Activated CD4-positive, alpha-beta T cell treated with anti-CD3 and anti-CD28 coated beads, Interleukin-2, amount 10 ng/mL, durations not matched to agents 7 days and 5 days (primary cell): ENCODE results near the gene PITPNC1. TPM values are rescaled to one million over a fixed set of nuclear protein-coding genes. Genes with fewer than 3 reads are reported as not detected.
"Not testable (repeated sequence)": the region's sequence is repeated elsewhere in the genome, so short reads cannot be mapped to it uniquely, and the experiment has no call there.

ENCODE experiments used
- CTCF ChIA-PET: fragments of 350-600 bp; sonication (Branson Sonifier 250); formaldehyde crosslinking; loops from one replicate; lab custom pipeline; 2021; ENCODE audit warnings: antibody characterized with exemption; lab: Charles Lee
- POLR2A ChIA-PET: fragments of 350-600 bp; sonication (Branson Sonifier 250); formaldehyde crosslinking; loops from one replicate; lab custom pipeline; 2021; ENCODE audit warnings: antibody characterized with exemption; lab: Charles Lee
- DNase-seq: peaks from one replicate; pipeline ENCODE4 v3.0.0-alpha.2; 2020
- H3K27ac Mint-ChIP-seq: one replicate; pipeline ENCODE4 v1.8.0; 2021; ENCODE audit warnings: mild to moderate bottlenecking, moderate library complexity, mixed read lengths
- H3K27me3 Mint-ChIP-seq: one replicate; pipeline ENCODE4 v1.8.0; 2021; ENCODE audit warnings: mixed read lengths
- H3K36me3 Mint-ChIP-seq: one replicate; pipeline ENCODE4 v1.8.0; 2021; ENCODE audit warnings: low read depth, mixed read lengths
- H3K4me1 Mint-ChIP-seq: one replicate; pipeline ENCODE4 v1.8.0; 2021; ENCODE audit warnings: mixed read lengths
- H3K4me3 Mint-ChIP-seq: one replicate; pipeline ENCODE4 v1.8.0; 2021; ENCODE audit warnings: mild to moderate bottlenecking, moderate library complexity, mixed read lengths
- H3K9me3 Mint-ChIP-seq: one replicate; pipeline ENCODE4 v1.8.0; 2021; ENCODE audit warnings: mixed read lengths
- total RNA-seq, 2 experiments: library from RNA; stranded (reverse); gene quantifications; one replicate each; pipeline ENCODE4 v1.2.3, GENCODE V29; 2021

The PITPNC1 gene
- total RNA-seq, 2 experiments from 2014 or later: 57.0 to 67.1 TPM

- Mint-ChIP-seq H3K27me3 (no peaks in the 10 kb centered on the region), H3K36me3 (peaks cover 9% of the 10 kb centered on the region), H3K27ac (no peak overlapping the region), H3K9me3 (no peaks in the 10 kb centered on the region), H3K4me1 (no peaks in the 10 kb centered on the region), H3K4me3 (no peak overlapping the region)
- ChIA-PET CTCF (interaction anchor here (0.6 to 1.1 kb wide), 2 partner anchors 28 to 254 kb away, joined by 3 to 4 read pairs; no protein-coding TSS in a partner anchor), POLR2A (no interaction called here)
- peak; percentile 7 for DNase-seq
These were observed 251.5 kb downstream of the PITPNC1 start for GRCh38 chr17:67628580-67629013.

GRCh38 chr17:67629971-67630320, 252.9 kb downstream of the PITPNC1 start:
- Mint-ChIP-seq H3K36me3 (peaks cover 14% of the 10 kb centered on the region), H3K27ac (no peak overlapping the region), H3K9me3 (no peaks in the 10 kb centered on the region), H3K27me3 (no peaks in the 10 kb centered on the region), H3K4me1 (no peaks in the 10 kb centered on the region), H3K4me3 (no peak overlapping the region)
- ChIA-PET POLR2A (no interaction called here), CTCF (interaction anchor here (0.6 to 1.1 kb wide), 3 partner anchors 52 to 255 kb away, joined by 3 read pairs; no protein-coding TSS in a partner anchor)
- DNase-seq: no peak

DNA sequence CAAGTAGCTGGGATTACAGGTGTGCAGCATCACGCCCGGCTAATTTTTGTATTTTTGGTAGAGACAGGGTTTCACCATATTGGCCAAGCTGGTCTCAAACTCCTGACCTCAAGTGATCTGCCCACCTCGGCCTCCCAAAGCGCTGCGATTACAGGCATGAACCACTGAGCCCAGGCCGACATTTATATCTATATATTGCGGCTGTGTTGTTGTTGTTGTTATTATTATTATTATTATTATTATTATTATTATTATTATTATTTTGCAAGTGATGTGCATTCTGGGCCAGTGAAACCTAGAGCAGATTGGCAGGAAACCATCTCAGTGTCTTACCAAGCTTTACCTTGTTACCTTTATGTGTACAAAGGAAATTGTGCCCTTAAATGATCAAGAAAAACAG, 253.8 kb downstream of the PITPNC1 start:
- CTCF ChIA-PET, DNase-seq, H3K4me1 Mint-ChIP-seq, POLR2A ChIA-PET, H3K4me3 Mint-ChIP-seq, H3K27me3 Mint-ChIP-seq, H3K9me3 Mint-ChIP-seq, H3K27ac Mint-ChIP-seq: not testable (repeated sequence)
- peaks cover 14% of the 10 kb centered on the region for H3K36me3 Mint-ChIP-seq

DNA sequence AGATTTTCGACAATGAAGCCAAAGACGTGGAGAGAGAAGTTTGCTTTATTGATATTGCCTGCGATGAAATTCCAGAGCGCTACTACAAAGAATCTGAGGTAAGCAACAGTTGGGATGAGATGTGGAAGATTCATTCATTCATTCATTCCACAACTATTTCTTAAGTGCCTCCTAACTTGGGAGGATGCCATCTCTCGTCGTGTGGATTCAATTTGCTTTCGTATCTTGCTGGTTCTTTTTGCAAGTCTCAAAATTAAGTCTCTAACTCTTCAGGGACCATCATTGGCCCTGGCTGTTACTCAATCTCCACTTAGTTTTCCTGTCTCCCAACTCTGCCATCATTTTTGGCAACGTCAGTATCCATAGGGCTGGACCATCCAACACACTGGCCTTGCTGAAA, 255.1 kb downstream of the PITPNC1 start:
- no peaks in the 10 kb centered on the region for H3K27me3 Mint-ChIP-seq
- no peak overlapping the region for H3K27ac Mint-ChIP-seq
- no peak overlapping the region for H3K4me3 Mint-ChIP-seq
- ChIA-PET POLR2A (no interaction called here), CTCF (no interaction called here)
- no peak for DNase-seq
- H3K36me3 Mint-ChIP-seq: peaks cover 14% of the 10 kb centered on the region
- H3K9me3 Mint-ChIP-seq: no peaks in the 10 kb centered on the region
- H3K4me1 Mint-ChIP-seq: no peaks in the 10 kb centered on the region

GRCh38 chr17:67633751-67634211, 256.7 kb downstream of the PITPNC1 start:
- POLR2A ChIA-PET: no interaction called here
- Mint-ChIP-seq H3K27me3 (no peaks in the 10 kb centered on the region), H3K36me3 (peaks cover 17% of the 10 kb centered on the region), H3K4me1 (no peaks in the 10 kb centered on the region), H3K9me3 (no peaks in the 10 kb centered on the region), H3K27ac (no peak overlapping the region), H3K4me3 (no peak overlapping the region)
- CTCF ChIA-PET: no interaction called here
- DNase-seq: no peak

DNA sequence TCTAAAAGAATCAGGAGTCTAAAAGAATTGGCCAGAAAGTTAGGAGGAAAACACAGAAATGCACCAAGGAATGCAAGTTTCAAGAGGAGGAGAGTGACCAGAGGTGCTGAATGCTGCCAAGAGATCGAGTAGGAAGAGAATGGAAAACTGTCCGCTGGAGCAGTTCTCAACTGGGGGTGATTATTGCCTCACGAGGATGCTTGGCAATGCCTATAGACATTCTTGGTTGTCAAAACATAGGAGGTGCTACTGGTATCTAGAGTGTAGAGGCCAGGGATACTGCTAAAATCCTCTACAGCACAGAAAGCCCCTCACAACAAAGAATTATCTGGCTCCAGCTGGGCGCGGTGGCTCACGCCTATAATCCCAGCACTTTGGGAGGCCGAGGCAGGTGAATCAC, 258.6 kb downstream of the PITPNC1 start:
- Mint-ChIP-seq H3K36me3 (peaks cover 17% of the 10 kb centered on the region), H3K9me3 (no peaks in the 10 kb centered on the region), H3K4me1 (no peaks in the 10 kb centered on the region), H3K27ac (no peak overlapping the region), H3K4me3 (no peak overlapping the region), H3K27me3 (no peaks in the 10 kb centered on the region)
- POLR2A ChIA-PET: no interaction called here
- DNase-seq: no peak
- CTCF ChIA-PET: interaction anchor here (0.5 kb wide), 1 partner anchor 8 kb away, joined by 5 read pairs; no protein-coding TSS in a partner anchor

GRCh38 chr17:67636312-67636711, 259.2 kb downstream of the PITPNC1 start:
- POLR2A ChIA-PET: no interaction called here
- H3K36me3 Mint-ChIP-seq: peaks cover 17% of the 10 kb centered on the region
- H3K4me1 Mint-ChIP-seq: no peaks in the 10 kb centered on the region
- no peak for DNase-seq
- H3K4me3 Mint-ChIP-seq: no peak overlapping the region
- no peaks in the 10 kb centered on the region for H3K9me3 Mint-ChIP-seq
- no peaks in the 10 kb centered on the region for H3K27me3 Mint-ChIP-seq
- CTCF ChIA-PET: interaction anchor here (0.5 kb wide), 1 partner anchor 828 kb away, joined by 4 read pairs; no protein-coding TSS in a partner anchor
- H3K27ac Mint-ChIP-seq: no peak overlapping the region

- H3K9me3 Mint-ChIP-seq: no peaks in the 10 kb centered on the region
- CTCF ChIA-PET: interaction anchor here (0.5 kb wide), 1 partner anchor 828 kb away, joined by 4 read pairs; no protein-coding TSS in a partner anchor
- POLR2A ChIA-PET: no interaction called here
- no peak overlapping the region for H3K4me3 Mint-ChIP-seq
- no peaks in the 10 kb centered on the region for H3K4me1 Mint-ChIP-seq
- H3K27me3 Mint-ChIP-seq: no peaks in the 10 kb centered on the region
- H3K36me3 Mint-ChIP-seq: peaks cover 14% of the 10 kb centered on the region
- no peak overlapping the region for H3K27ac Mint-ChIP-seq
- no peak for DNase-seq
These were observed 259.9 kb downstream of the PITPNC1 start for GRCh38 chr17:67636834-67637520.

DNA sequence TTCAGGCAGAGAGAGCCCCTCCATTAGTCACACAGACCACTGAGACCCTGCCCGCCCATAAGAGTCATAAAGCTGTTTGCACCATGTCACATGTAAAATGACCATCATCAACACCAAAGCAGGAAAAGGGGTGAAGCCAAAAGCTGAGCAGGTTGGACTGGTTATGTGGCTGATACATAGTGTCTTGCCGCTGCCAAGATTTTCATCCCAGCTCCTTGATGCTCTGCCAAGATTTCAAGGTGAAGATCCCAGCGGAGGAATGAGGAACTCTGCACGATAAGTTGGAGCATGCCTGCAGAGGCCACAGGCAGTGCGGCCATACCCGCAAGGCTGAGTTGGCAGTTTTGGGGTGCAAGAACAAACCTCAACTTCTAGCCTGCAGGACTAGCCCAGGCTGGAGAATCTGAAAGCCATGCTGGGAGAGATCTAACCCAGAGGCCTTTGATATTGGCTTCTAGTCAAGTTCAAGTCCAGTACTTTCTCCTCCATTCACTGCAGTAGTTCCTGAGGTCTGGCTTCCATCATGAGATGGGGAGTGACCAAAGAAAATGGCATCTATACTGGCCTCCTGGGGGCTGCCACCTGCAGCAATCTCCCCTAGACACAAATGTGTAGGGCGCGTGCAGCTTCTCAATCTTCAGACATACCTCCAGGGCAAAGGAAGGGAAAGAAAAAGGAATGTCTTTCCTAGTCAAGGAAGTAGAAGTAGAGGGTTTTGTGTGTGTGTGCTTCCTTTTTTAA, 261.0 kb downstream of the PITPNC1 start:
- peaks cover 9% of the 10 kb centered on the region for H3K36me3 Mint-ChIP-seq
- no peaks in the 10 kb centered on the region for H3K27me3 Mint-ChIP-seq
- no peak overlapping the region for H3K27ac Mint-ChIP-seq
- POLR2A ChIA-PET: no interaction called here
- H3K4me1 Mint-ChIP-seq: no peaks in the 10 kb centered on the region
- DNase-seq: no peak
- H3K4me3 Mint-ChIP-seq: no peak overlapping the region
- H3K9me3 Mint-ChIP-seq: no peaks in the 10 kb centered on the region
- CTCF ChIA-PET: interaction anchor here (0.5 kb wide), 1 partner anchor 114 kb away, joined by 3 read pairs; no protein-coding TSS in a partner anchor

GRCh38 chr17:67638871-67639270, 261.8 kb downstream of the PITPNC1 start:
- Mint-ChIP-seq H3K9me3 (no peaks in the 10 kb centered on the region), H3K27me3 (no peaks in the 10 kb centered on the region), H3K4me3 (no peak overlapping the region), H3K4me1 (no peaks in the 10 kb centered on the region), H3K27ac (no peak overlapping the region), H3K36me3 (peaks cover 10% of the 10 kb centered on the region)
- POLR2A ChIA-PET: no interaction called here
- DNase-seq: no peak
- CTCF ChIA-PET: no interaction called here

DNA sequence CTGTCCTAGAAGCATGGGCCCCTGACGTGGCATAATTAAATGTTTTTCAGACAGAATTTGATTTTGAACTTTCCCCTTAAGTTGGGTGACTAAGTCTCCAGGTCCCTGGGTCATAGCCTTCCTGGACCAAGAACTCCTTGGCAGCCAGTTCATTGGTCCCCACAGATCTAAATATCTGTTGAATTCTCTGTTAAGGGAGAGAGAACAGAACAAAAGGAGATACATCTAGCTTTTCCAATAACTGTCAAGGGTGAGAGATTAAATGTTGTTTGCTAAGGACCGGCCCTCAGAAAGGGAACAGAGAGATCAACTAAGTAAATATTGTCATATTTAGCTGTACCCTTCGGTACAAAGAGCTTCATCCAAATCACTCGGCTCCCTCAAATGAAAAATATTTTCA, 262.5 kb downstream of the PITPNC1 start:
- CTCF ChIA-PET: interaction anchor here (0.7 to 0.8 kb wide), 2 partner anchors 10 to 914 kb away, joined by 3 to 5 read pairs; no protein-coding TSS in a partner anchor

DNA sequence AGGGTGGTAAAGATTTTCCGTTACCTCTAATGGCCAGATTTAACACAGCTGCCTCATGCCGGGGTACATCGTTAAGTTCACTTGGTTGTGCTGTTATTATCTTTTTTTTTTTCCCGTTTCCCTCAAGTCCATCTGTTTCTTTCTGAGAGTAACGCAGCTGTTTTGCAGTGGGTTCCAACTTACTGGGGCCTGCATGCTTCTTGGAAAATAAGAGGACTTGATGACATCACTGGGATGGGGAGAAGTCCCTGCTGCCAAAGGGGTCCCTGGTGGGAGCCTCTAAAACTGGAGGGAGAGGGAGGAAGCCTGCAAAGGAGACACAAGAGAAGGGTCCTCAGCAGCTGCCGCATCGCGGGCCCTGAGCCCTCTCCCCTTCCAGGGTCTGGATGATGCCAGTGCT, 262.9 kb downstream of the PITPNC1 start:
- Mint-ChIP-seq H3K4me1 (no peaks in the 10 kb centered on the region), H3K9me3 (no peaks in the 10 kb centered on the region), H3K27ac (no peak overlapping the region), H3K4me3 (no peak overlapping the region), H3K36me3 (peaks cover 8% of the 10 kb centered on the region), H3K27me3 (no peaks in the 10 kb centered on the region)
- CTCF ChIA-PET: interaction anchor here (0.6 to 0.8 kb wide), 4 partner anchors 9 to 1087 kb away, joined by 3 to 5 read pairs (median 4); partner anchors contain the start of gene KPNA2
- POLR2A ChIA-PET: no interaction called here
- DNase-seq: no peak

More for the DNA sequence above, 262.5 kb downstream of the PITPNC1 start:
- POLR2A ChIA-PET: no interaction called here
- H3K36me3 Mint-ChIP-seq: peaks cover 8% of the 10 kb centered on the region
- no peaks in the 10 kb centered on the region for H3K27me3 Mint-ChIP-seq
- H3K9me3 Mint-ChIP-seq: no peaks in the 10 kb centered on the region
- H3K4me1 Mint-ChIP-seq: no peaks in the 10 kb centered on the region
- H3K27ac Mint-ChIP-seq: no peak overlapping the region
- DNase-seq: no peak
- H3K4me3 Mint-ChIP-seq: no peak overlapping the region

GRCh38 chr17:67642488-67642887, 265.4 kb downstream of the PITPNC1 start:
- H3K4me1 Mint-ChIP-seq: no peaks in the 10 kb centered on the region
- H3K27me3 Mint-ChIP-seq: no peaks in the 10 kb centered on the region
- ChIA-PET POLR2A (no interaction called here), CTCF (interaction anchor here (0.6 kb wide), 1 partner anchor 268 kb away, joined by 3 read pairs; no protein-coding TSS in a partner anchor)
- H3K9me3 Mint-ChIP-seq: no peaks in the 10 kb centered on the region
- no peak overlapping the region for H3K4me3 Mint-ChIP-seq
- no peak overlapping the region for H3K27ac Mint-ChIP-seq
- no peak for DNase-seq
- peaks cover 5% of the 10 kb centered on the region for H3K36me3 Mint-ChIP-seq
